ENCODE results near the gene GPR155. TPM values are rescaled to one million over a fixed set of nuclear protein-coding genes. Genes with fewer than 3 reads are reported as not detected.

Gene GPR155, protein sequence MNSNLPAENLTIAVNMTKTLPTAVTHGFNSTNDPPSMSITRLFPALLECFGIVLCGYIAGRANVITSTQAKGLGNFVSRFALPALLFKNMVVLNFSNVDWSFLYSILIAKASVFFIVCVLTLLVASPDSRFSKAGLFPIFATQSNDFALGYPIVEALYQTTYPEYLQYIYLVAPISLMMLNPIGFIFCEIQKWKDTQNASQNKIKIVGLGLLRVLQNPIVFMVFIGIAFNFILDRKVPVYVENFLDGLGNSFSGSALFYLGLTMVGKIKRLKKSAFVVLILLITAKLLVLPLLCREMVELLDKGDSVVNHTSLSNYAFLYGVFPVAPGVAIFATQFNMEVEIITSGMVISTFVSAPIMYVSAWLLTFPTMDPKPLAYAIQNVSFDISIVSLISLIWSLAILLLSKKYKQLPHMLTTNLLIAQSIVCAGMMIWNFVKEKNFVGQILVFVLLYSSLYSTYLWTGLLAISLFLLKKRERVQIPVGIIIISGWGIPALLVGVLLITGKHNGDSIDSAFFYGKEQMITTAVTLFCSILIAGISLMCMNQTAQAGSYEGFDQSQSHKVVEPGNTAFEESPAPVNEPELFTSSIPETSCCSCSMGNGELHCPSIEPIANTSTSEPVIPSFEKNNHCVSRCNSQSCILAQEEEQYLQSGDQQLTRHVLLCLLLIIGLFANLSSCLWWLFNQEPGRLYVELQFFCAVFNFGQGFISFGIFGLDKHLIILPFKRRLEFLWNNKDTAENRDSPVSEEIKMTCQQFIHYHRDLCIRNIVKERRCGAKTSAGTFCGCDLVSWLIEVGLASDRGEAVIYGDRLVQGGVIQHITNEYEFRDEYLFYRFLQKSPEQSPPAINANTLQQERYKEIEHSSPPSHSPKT
- polyA plus RNA-seq = 24.9 and 25.8 TPM in 2 replicates

DNA sequence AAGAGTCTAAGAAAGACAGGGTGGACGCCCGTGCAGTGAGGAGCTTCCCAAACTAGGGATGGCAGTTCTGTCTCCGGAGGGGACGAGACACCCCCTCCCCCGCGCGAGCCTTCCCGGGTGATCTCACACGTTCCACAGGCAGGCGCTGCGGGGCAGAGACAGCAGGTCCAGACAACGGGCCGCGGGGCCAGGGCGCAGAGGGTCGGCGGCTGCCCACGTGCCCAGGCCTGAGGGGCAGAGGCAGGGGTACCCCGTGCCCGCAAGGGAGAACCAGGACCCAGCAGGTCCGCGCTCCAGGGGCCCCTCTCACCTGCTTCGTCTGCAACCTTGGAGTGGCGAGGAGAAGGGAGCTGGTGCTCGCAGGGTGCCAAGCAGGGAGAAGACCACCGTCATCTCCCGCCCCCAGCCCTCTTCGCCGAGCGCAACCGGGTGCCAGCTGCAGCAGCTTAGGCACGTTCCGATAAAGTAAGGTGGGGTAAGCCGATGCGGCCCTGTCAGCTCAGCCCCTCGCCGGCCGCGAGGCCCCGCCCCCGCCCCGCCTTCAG is at the start of gene GPR155:
Gene GPR155, minus strand, starts transcription at position 467 of the 545 bp plus-strand sequence. CDS start 5,073 bp downstream, outside the sequence.

DNA sequence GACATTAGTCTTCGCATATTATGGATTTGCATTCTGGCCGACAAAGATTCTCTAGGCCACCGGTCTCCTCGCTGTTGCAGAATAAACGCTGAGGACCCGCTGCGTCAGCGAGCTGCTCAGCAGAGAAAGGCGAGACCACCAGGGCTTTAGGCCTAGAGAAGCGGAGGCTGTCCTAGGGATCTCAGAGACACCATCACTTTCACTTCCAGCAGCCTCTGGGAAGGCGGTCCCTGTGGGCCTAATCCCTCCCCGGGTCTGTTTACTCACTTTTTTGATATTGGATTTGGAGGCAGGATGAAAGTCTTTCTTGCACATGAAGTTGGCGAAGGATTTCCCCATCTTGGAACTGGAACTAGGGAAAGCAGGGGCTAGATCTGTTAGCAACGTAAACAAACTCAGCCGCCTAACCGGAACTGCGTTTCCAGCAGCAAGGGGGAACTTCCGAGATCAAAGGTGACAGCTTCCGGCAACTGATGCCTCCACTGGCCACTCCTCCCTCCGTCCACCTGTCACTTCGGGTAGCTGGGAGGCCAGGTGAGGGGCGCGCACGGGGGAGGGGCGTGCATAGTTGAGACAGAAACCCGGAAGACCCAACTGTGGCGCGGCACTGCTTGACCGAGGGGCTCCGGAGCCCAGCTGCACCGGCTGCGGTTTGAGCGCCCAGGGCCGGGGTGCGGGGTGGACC is 91.4 kb downstream of the GPR155 start, which contains the start of gene SCRN3:
Gene SCRN3, plus strand, starts transcription at position 447 of the 685 bp plus-strand sequence. CDS start 2,554 bp downstream, outside the sequence.

Other genes starting within 250 kb of the GPR155 start
- 289 and 325 TPM in 2 replicates for gene OLA1, start 238.5 kb downstream of the GPR155 start, polyA plus RNA-seq
- gene SP9, start 152.1 kb downstream of the GPR155 start, polyA plus RNA-seq = 0.22 TPM in 1 of 2 replicates, not detected in the other
- 49.8 and 64.2 TPM in 2 replicates for gene SCRN3, start 91.3 kb downstream of the GPR155 start, polyA plus RNA-seq
- 1.7 and 2.8 TPM in 2 replicates for gene WIPF1, start 110.8 kb upstream of the GPR155 start, polyA plus RNA-seq